WTC11 (cell line): Measurements from ENCODE around the gene AP3M1.

Source experiments
- ATF1 ChIP-seq: sonication (generic); formaldehyde crosslinking; IDR thresholded peaks from 2 replicates; pipeline ENCODE4 v1.8.1; 2023; ENCODE audit warnings: mild to moderate bottlenecking, moderate library complexity, missing genetic modification reagents
- ATF3 ChIP-seq: sonication (generic); formaldehyde crosslinking; conservative IDR thresholded peaks from 2 replicates; pipeline ENCODE4 v1.8.1; 2022; ENCODE audit warnings: mild to moderate bottlenecking, missing genetic modification reagents
- CTCF ChIP-seq: fragments of 200-600 bp; IDR thresholded peaks from 2 replicates; pipeline ENCODE4 v1.8.0; 2022; ENCODE audit warnings: antibody characterized with exemption
- FOXJ3 ChIP-seq: sonication (generic); formaldehyde crosslinking; IDR thresholded peaks from 2 replicates; pipeline ENCODE4 v1.9.0; 2021; ENCODE audit warnings: missing genetic modification reagents, mild to moderate bottlenecking, borderline replicate concordance
- HMGXB4 ChIP-seq: sonication (generic); formaldehyde crosslinking; IDR thresholded peaks from 2 replicates; pipeline ENCODE4 v1.8.1; 2023; ENCODE audit warnings: mild to moderate bottlenecking, moderate library complexity, missing genetic modification reagents
- JAZF1 ChIP-seq: fragments of 250-450 bp; sonication (Bioruptor Pico); IDR thresholded peaks from 2 replicates; pipeline ENCODE4 v1.9.0; 2021; ENCODE audit warnings: moderate library complexity, mild to moderate bottlenecking, inconsistent platforms
- NFE2L1 ChIP-seq: sonication (generic); formaldehyde crosslinking; IDR thresholded peaks from 2 replicates; pipeline ENCODE4 v1.8.1; 2023; ENCODE audit warnings: missing genetic modification reagents
- PREB ChIP-seq: sonication (generic); formaldehyde crosslinking; IDR thresholded peaks from 2 replicates; pipeline ENCODE4 v1.8.1; 2022; ENCODE audit warnings: mild to moderate bottlenecking, missing genetic modification reagents, moderate library complexity, borderline replicate concordance
- SP1 ChIP-seq: sonication (generic); formaldehyde crosslinking; conservative IDR thresholded peaks from 2 replicates; pipeline ENCODE4 v1.8.1; 2022; ENCODE audit warnings: missing genetic modification reagents
- TEAD4 ChIP-seq: sonication (generic); formaldehyde crosslinking; IDR thresholded peaks from 2 replicates; pipeline ENCODE4 v1.8.0; 2022; ENCODE audit warnings: mild to moderate bottlenecking, missing genetic modification reagents
- ZBTB21 ChIP-seq: sonication (generic); formaldehyde crosslinking; IDR thresholded peaks from 2 replicates; pipeline ENCODE4 v1.8.1; 2023; ENCODE audit warnings: mild to moderate bottlenecking, missing genetic modification reagents, borderline replicate concordance
- ZNF317 ChIP-seq: sonication (generic); formaldehyde crosslinking; IDR thresholded peaks from 2 replicates; pipeline ENCODE4 v1.8.1; 2023; ENCODE audit warnings: low read depth, mild to moderate bottlenecking, moderate library complexity, missing genetic modification reagents, borderline replicate concordance

GRCh38 chr10:74107391-74107790 is 43.2 kb downstream of the AP3M1 start:
- no peak for TF ChIP-seq HMGXB4 (CRISPR knock-in tag)
- TF ChIP-seq SP1 (CRISPR knock-in tag) = no peak
- no peak for TF ChIP-seq PREB
- TF ChIP-seq ZNF317 (CRISPR knock-in tag) = no peak
- no peak for TF ChIP-seq JAZF1 (CRISPR knock-in tag)
- no peak for TF ChIP-seq CTCF
- no peak for TF ChIP-seq ATF3
- TF ChIP-seq ZBTB21 (CRISPR knock-in tag) = no peak
- no peak for TF ChIP-seq ATF1
- TF ChIP-seq NFE2L1 (CRISPR knock-in tag) = no peak
- no peak for TF ChIP-seq TEAD4 (CRISPR knock-in tag)
- no peak for TF ChIP-seq FOXJ3 (CRISPR knock-in tag)
